Lower leg skin (tissue), 4 donors: Measurements from ENCODE around the gene PDE8B. TPM values are rescaled to one million over a fixed set of nuclear protein-coding genes. Genes with fewer than 3 reads are reported as not detected.

Source experiments
- DNase-seq, 2 donors: peaks; one replicate each; pipeline ENCODE4 v3.0.0-alpha.2; 2019; ENCODE audit warnings: low spot score in 2 of 2
- H3K4me3 ChIP-seq: fragments of 200-600 bp; sonication (generic); 2 replicates; pipeline ENCODE4 v1.5.1; 2017; ENCODE audit warnings: mild to moderate bottlenecking, low read depth; ENCODE audit not compliant: poor library complexity, severe bottlenecking
- CTCF ChIP-seq, 3 donors: fragments of 450-650 bp; IDR thresholded peaks; one replicate each; pipeline ENCODE4 v1.5.1; 2016; ENCODE audit warnings: antibody characterized with exemption in 3 of 3, mild to moderate bottlenecking in 3 of 3, moderate library complexity in 2 of 3
- POLR2A ChIP-seq, 2 donors: fragments of 450-650 bp; IDR thresholded peaks; one replicate each; pipeline ENCODE4 v1.6.1; 2016 to 2017; ENCODE audit warnings: antibody characterized with exemption in 2 of 2, mild to moderate bottlenecking in 1 of 2, moderate library complexity in 1 of 2
- WGBS, 2 donors: methylation state at CpG; one replicate each; pipeline ENCODE4 v1.1.5; 2018; 5-methylcytosine and 5-hydroxymethylcytosine counted together
- intact Hi-C: fragments of 100-400 bp; cut with DNase I; formaldehyde crosslinking; loops from one replicate; pipeline ENCODE4 v1.15.0; 2023; ENCODE audit warnings: low total_unique reads
- total RNA-seq, 4 donors: library from RNA; depleted of rRNA; stranded (reverse); fragments of >200 nt; gene quantifications; one replicate each; pipeline ENCODE4 v1.1.0, GENCODE V29; 2016

PDE8B gene
- total RNA-seq, 4 donors from 2014 or later = 2.3 to 4.5 (median 2.6) TPM

GRCh38 chr5:77218263-77218662 lies 7.8 kb downstream of the PDE8B start:
- no peak overlapping the region for H3K4me3 ChIP-seq
- intact Hi-C loops = no loop called here
- 68 to 75% methylated on average over 4 of the region's 4 CpGs for WGBS, 2 donors
- DNase-seq = no peak
- no peak for TF ChIP-seq POLR2A (IDR thresholded peaks at IDR 0.05)
- no peak for TF ChIP-seq CTCF (IDR thresholded peaks at IDR 0.05)

GRCh38 chr5:77221115-77221514 lies 10.6 kb downstream of the PDE8B start:
- intact Hi-C loops = no loop called here
- H3K4me3 ChIP-seq = no peak overlapping the region
- WGBS, 2 donors = 97% methylated on average over 3 of the region's 3 CpGs
- DNase-seq = no peak
- TF ChIP-seq POLR2A (IDR thresholded peaks at IDR 0.05) (no peak), CTCF (IDR thresholded peaks at IDR 0.05) (no peak)

- no peak for TF ChIP-seq CTCF (IDR thresholded peaks at IDR 0.05)
- TF ChIP-seq POLR2A (IDR thresholded peaks at IDR 0.05) = no peak
- intact Hi-C loops = no loop called here
- WGBS, 2 donors = 73 to 78% methylated on average over 1 of the region's 1 CpG
- DNase-seq = no peak
- H3K4me3 ChIP-seq = no peak overlapping the region
Observed at GRCh38 chr5:77222722-77223121, 12.2 kb downstream of the PDE8B start.

- DNase-seq = no peak
- no peak for TF ChIP-seq POLR2A (IDR thresholded peaks at IDR 0.05)
- TF ChIP-seq CTCF (IDR thresholded peaks at IDR 0.05) = no peak
- no peak overlapping the region for H3K4me3 ChIP-seq
- intact Hi-C loops = no loop called here
- 92 to 93% methylated on average over 4 of the region's 4 CpGs for WGBS, 2 donors
Observed at GRCh38 chr5:77223653-77224052, 13.2 kb downstream of the PDE8B start.

GRCh38 chr5:77224672-77225355 lies 14.3 kb downstream of the PDE8B start:
- 48 to 54% methylated on average over 1 of the region's 1 CpG for WGBS, 2 donors
- intact Hi-C loops = no loop called here
- no peak for DNase-seq
- TF ChIP-seq POLR2A (IDR thresholded peaks at IDR 0.05) (no peak), CTCF (IDR thresholded peaks at IDR 0.05) (no peak)
- no peak overlapping the region for H3K4me3 ChIP-seq

GRCh38 chr5:77225531-77225930 lies 15.1 kb downstream of the PDE8B start:
- 79 to 84% methylated on average over 8 of the region's 8 CpGs for WGBS, 2 donors
- TF ChIP-seq POLR2A (IDR thresholded peaks at IDR 0.05) (no peak), CTCF (IDR thresholded peaks at IDR 0.05) (no peak)
- intact Hi-C loops = no loop called here
- no peak overlapping the region for H3K4me3 ChIP-seq
- DNase-seq = no peak
